SK-N-SH (cell line): ENCODE results near the gene ACLY. TPM values are rescaled to one million over a fixed set of nuclear protein-coding genes. Genes with fewer than 3 reads are reported as not detected.

Experiments used
- CTCF ChIA-PET: fragments of 300-600, 350-600 bp; formaldehyde crosslinking; extraction: SDS; loops from one replicate; lab custom pipeline; 2021; lab: Yijun Ruan, JAX
- POLR2A ChIA-PET: fragments of 350-600 bp; sonication (Branson Sonifier 250); formaldehyde crosslinking; extraction: SDS; loops from one replicate; lab custom pipeline; 2020; ENCODE audit warnings: antibody characterized with exemption, inconsistent platforms; lab: Yijun Ruan, JAX
- DNase-seq: peaks from one replicate; pipeline ENCODE4 v3.0.0; 2012
- H2AFZ ChIP-seq: fragments of 200-600 bp; sonication (generic); 2 replicates; pipeline ENCODE4 v1.8.1; 2016; ENCODE audit warnings: antibody characterized with exemption, mild to moderate bottlenecking, low read depth
- H3F3A ChIP-seq: fragments of 200-600 bp; sonication (generic); replicated peaks from 2 replicates; pipeline ENCODE3; 2016; ENCODE audit warnings: antibody characterized with exemption, mild to moderate bottlenecking; ENCODE audit not compliant: insufficient read depth
- H3K27ac ChIP-seq, 2 experiments: fragments of 200-500 bp in 1 of 2; fragments of 200-600 bp in 1 of 2; sonication (Bioruptor generic) in 1 of 2; sonication (generic), shearing (Covaris generic) in 1 of 2; 2 replicates each; pipeline versions ENCODE4 v1.5.1 to v1.6.1; 2014 to 2016; ENCODE audit warnings: low read depth in 2 of 2, inconsistent platforms in 1 of 2, low read length in 1 of 2, mild to moderate bottlenecking in 1 of 2, mixed read lengths in 1 of 2
- H3K27me3 ChIP-seq: fragments of 200-600 bp; sonication (generic), shearing (Covaris generic); 2 replicates; pipeline ENCODE4 v1.6.1; 2016; ENCODE audit warnings: mixed run types; ENCODE audit not compliant: insufficient read depth
- H3K36me3 ChIP-seq, 2 experiments: fragments of 200-500 bp in 1 of 2; fragments of 200-600 bp in 1 of 2; sonication (Bioruptor generic) in 1 of 2; sonication (generic) in 1 of 2; replicated peaks in 1 of 2; 2 replicates each; pipeline versions ENCODE3 to v1.5.1; 2014 to 2016; ENCODE audit warnings: low read length in 1 of 2, mild to moderate bottlenecking in 1 of 2; ENCODE audit not compliant: insufficient read depth in 2 of 2, control insufficient read depth in 1 of 2
- H3K4me1 ChIP-seq, 2 experiments: fragments of 200-500 bp in 1 of 2; fragments of 200-600 bp in 1 of 2; sonication (Bioruptor generic) in 1 of 2; sonication (generic), shearing (Covaris generic) in 1 of 2; 2 replicates each; pipeline versions ENCODE4 v1.5.1 to v1.6.1; 2014 to 2016; ENCODE audit warnings: low read depth in 1 of 2, low read length in 1 of 2, mixed run types in 1 of 2; ENCODE audit not compliant: insufficient read depth in 2 of 2, control insufficient read depth in 1 of 2
- H3K4me2 ChIP-seq: fragments of 200-600 bp; sonication (generic), shearing (Covaris generic); 2 replicates; pipeline ENCODE4 v1.6.1; 2017; ENCODE audit warnings: mixed run types
- H3K4me3 ChIP-seq, 2 experiments: fragments of 200-500 bp in 1 of 2; fragments of 200-600 bp in 1 of 2; sonication (Bioruptor generic) in 1 of 2; sonication (generic), shearing (Covaris generic) in 1 of 2; 2 replicates each; pipeline versions ENCODE4 v1.5.1 to v1.8.1; 2014 to 2016; ENCODE audit warnings: low read depth in 2 of 2, inconsistent platforms in 1 of 2, low read length in 1 of 2, mild to moderate bottlenecking in 1 of 2, mixed read lengths in 1 of 2, moderate library complexity in 1 of 2
- H3K79me2 ChIP-seq: fragments of 200-600 bp; sonication (generic); 2 replicates; pipeline ENCODE4 v1.8.1; 2017; ENCODE audit warnings: mild to moderate bottlenecking; ENCODE audit not compliant: insufficient read depth
- H3K9ac ChIP-seq: fragments of 200-600 bp; sonication (generic); 2 replicates; pipeline ENCODE4 v1.6.1; 2017; ENCODE audit warnings: mixed run types
- H3K9me2 ChIP-seq: fragments of 200-600 bp; sonication (generic); 2 replicates; pipeline ENCODE4 v1.6.1; 2017; ENCODE audit warnings: mixed run types
- H3K9me3 ChIP-seq: fragments of 200-600 bp; sonication (generic); 2 replicates; pipeline ENCODE4 v1.6.1; 2017; ENCODE audit warnings: mixed run types, mild to moderate bottlenecking, moderate library complexity
- H4K20me1 ChIP-seq: fragments of 200-600 bp; sonication (generic); 2 replicates; pipeline ENCODE4 v1.6.1; 2017; ENCODE audit warnings: mild to moderate bottlenecking, mixed run types; ENCODE audit not compliant: insufficient read depth
- CHD2 ChIP-seq: fragments of 150-350 bp; IDR thresholded peaks from 2 replicates; pipeline ENCODE4 v1.6.1; 2018; ENCODE audit warnings: low read length; ENCODE audit not compliant: partially characterized antibody
- CTCF ChIP-seq: fragments of 200-600 bp; sonication (generic); IDR thresholded peaks from 2 replicates; pipeline ENCODE4 v1.6.1; 2017; ENCODE audit warnings: antibody characterized with exemption, mild to moderate bottlenecking, moderate library complexity
- ELF1 ChIP-seq: IDR thresholded peaks from 2 replicates; pipeline ENCODE4 v1.4.0; 2012
- EP300 ChIP-seq, 2 experiments: IDR thresholded peaks; 2 replicates each; pipeline versions ENCODE4 v1.4.0 to v1.6.1; 2012; ENCODE audit warnings: borderline replicate concordance in 1 of 2, low read depth in 1 of 2, low read length in 1 of 2
- EZH2phosphoT487 ChIP-seq: fragments of 200-600 bp; sonication (generic); IDR thresholded peaks from 2 replicates; pipeline ENCODE4 v1.6.1; 2017; ENCODE audit warnings: low read depth, mixed run types, mild to moderate bottlenecking, antibody characterized with exemption, moderate library complexity, borderline replicate concordance
- GABPA ChIP-seq: IDR thresholded peaks from 2 replicates; pipeline ENCODE4 v1.4.0; 2012; ENCODE audit warnings: low read depth, mild to moderate bottlenecking
- GATA2 ChIP-seq: sonication (generic); formaldehyde crosslinking; IDR thresholded peaks from 2 replicates; pipeline ENCODE4 v1.5.0; 2020; ENCODE audit warnings: mild to moderate bottlenecking, missing genetic modification reagents
- JUND ChIP-seq: IDR thresholded peaks from 2 replicates; pipeline ENCODE4 v1.4.0; 2012
- MXI1 ChIP-seq: IDR thresholded peaks from 2 replicates; pipeline ENCODE4 v1.6.1; 2012; ENCODE audit warnings: mild to moderate bottlenecking, low read depth, low read length, improper control_type of control experiment
- NFIC ChIP-seq: IDR thresholded peaks from 2 replicates; pipeline ENCODE4 v1.4.0; 2012; ENCODE audit warnings: borderline replicate concordance
- RAD21 ChIP-seq: IDR thresholded peaks from 2 replicates; pipeline ENCODE4 v1.6.1; 2012; ENCODE audit warnings: mild to moderate bottlenecking, low read length
- RCOR1 ChIP-seq: fragments of 150-350 bp; IDR thresholded peaks from 2 replicates; pipeline ENCODE4 v1.6.1; 2017; ENCODE audit warnings: antibody characterized with exemption, low read length
- SIN3A ChIP-seq: IDR thresholded peaks from 2 replicates; pipeline ENCODE4 v1.6.1; 2012; ENCODE audit warnings: low read depth, mild to moderate bottlenecking, low read length, moderate library complexity, borderline replicate concordance
- SMC3 ChIP-seq: IDR thresholded peaks from 2 replicates; pipeline ENCODE4 v1.6.1; 2012; ENCODE audit warnings: low read depth, low read length, improper control_type of control experiment
- TEAD4 ChIP-seq: IDR thresholded peaks from 2 replicates; pipeline ENCODE4 v1.4.0; 2012; ENCODE audit warnings: mild to moderate bottlenecking, borderline replicate concordance; ENCODE audit not compliant: insufficient read depth
- YY1 ChIP-seq: IDR thresholded peaks from 2 replicates; pipeline ENCODE4 v1.4.0; 2012; ENCODE audit warnings: low read depth, mild to moderate bottlenecking
- ZBTB33 ChIP-seq: IDR thresholded peaks from 2 replicates; pipeline ENCODE4 v1.4.0; 2012; ENCODE audit warnings: low read depth, borderline replicate concordance
- WGBS: methylation state at CpG from one replicate; pipeline ENCODE4 v1.1.6; 2017; ENCODE audit warnings: low lambda C conversion rate; 5-methylcytosine and 5-hydroxymethylcytosine counted together
- polyA plus RNA-seq, 3 experiments: library from polyadenylated mRNA; depleted of rRNA; stranded (reverse); fragments of >200 nt; gene quantifications; 2 replicates each; pipeline ENCODE4 v1.2.3, GENCODE V29; 2012
- TF ChIP-seq, protein P1 (sequence below): IDR thresholded peaks from 2 replicates; pipeline ENCODE4 v1.4.0; 2012; ENCODE audit warnings: low read depth, borderline replicate concordance
- TF ChIP-seq, protein P2 (sequence below): IDR thresholded peaks from 2 replicates; pipeline ENCODE4; 2012

ACLY gene
- polyA plus RNA-seq, 1 of the 3 experiments (the other 2 are of a cell fraction), result 163 TPM

DNA sequence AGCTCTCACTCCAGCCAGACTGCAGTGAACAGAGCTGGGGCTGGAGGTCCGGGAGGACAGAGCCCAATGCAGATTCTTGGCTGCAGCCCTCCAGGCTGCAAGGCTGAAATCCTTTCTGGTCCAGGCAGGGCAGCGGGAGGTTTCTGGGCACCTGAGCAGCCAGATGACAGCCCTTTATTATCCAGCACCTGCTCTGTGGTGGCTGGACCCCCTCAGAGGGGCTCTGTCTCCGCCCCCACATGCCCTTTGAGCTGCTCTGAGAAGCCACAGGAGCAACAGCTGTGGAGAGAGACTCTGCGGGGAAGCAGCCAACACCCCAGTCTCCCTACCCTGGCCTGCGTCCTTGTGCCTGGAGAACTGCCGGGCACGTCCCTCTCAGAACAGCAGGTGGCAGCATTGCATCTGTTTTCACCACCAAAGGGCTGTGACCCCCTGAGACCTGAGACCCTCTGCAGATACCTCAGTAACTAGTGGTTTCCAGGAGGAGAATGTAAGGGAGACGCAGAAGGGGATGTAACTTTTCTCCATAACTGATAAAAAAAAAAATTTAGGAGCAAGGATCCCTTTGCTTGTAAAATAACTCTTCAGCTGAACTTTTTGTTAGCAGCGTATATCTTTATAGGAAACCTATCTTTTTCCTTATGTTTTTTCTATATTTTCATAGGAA is 44.1 kb upstream of the ACLY start:
- Histone ChIP-seq H3K27me3 (no peaks in the 10 kb centered on the region), H3K9ac (no peak overlapping the region), H3K9me2 (no peaks in the 10 kb centered on the region), H3K4me2 (no peak overlapping the region), H3K4me1 (peaks cover 5 to 25% of the 10 kb centered on the region in 2 experiments; a peak in 2 of 4 replicates), H3K27ac (no peak overlapping the region), H3K36me3 (peaks cover 0 to 2% of the 10 kb centered on the region in 2 experiments), H3F3A (peaks cover 8% of the 10 kb centered on the region), H4K20me1 (no peaks in the 10 kb centered on the region), H3K79me2 (peaks cover 11% of the 10 kb centered on the region), H3K4me3 (no peak overlapping the region), H3K9me3 (no peaks in the 10 kb centered on the region), H2AFZ (no peak overlapping the region)
- 18% methylated on average over 7 of the region's 9 CpGs for WGBS
- peak; percentile 87 for DNase-seq
- POLR2A ChIA-PET, result interaction anchor here (0.6 kb wide), 1 partner anchor 251 kb away, joined by 5 read pairs; no protein-coding TSS in a partner anchor
- TF ChIP-seq EP300 (IDR thresholded peaks at IDR 0.05; ENCODE audit: borderline replicate concordance in 1 of 2, low read depth in 1 of 2, low read length in 1 of 2) (no peak), ZBTB33 (no peak), YY1 (no peak), TEAD4 (no peak), ELF1 (no peak), GABPA (no peak), RAD21 (peak; percentile 88), EZH2phosphoT487 (no peak), SMC3 (peak; percentile 76), RCOR1 (0 out of 2 replicates have a peak, but pooled peaks have one; percentile 7), JUND (no peak), CTCF (peak; percentile 94), CHD2 (no peak), SIN3A (no peak), NFIC (no peak), MXI1 (no peak), GATA2 (CRISPR knock-in tag) (no peak)
- TF ChIP-seq, protein P1, sequence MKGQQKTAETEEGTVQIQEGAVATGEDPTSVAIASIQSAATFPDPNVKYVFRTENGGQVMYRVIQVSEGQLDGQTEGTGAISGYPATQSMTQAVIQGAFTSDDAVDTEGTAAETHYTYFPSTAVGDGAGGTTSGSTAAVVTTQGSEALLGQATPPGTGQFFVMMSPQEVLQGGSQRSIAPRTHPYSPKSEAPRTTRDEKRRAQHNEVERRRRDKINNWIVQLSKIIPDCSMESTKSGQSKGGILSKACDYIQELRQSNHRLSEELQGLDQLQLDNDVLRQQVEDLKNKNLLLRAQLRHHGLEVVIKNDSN, result no peak
- TF ChIP-seq, protein P2, sequence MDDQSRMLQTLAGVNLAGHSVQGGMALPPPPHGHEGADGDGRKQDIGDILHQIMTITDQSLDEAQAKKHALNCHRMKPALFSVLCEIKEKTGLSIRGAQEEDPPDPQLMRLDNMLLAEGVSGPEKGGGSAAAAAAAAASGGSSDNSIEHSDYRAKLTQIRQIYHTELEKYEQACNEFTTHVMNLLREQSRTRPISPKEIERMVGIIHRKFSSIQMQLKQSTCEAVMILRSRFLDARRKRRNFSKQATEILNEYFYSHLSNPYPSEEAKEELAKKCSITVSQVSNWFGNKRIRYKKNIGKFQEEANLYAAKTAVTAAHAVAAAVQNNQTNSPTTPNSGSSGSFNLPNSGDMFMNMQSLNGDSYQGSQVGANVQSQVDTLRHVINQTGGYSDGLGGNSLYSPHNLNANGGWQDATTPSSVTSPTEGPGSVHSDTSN, result no peak
- CTCF ChIA-PET, result interaction anchor here (0.6 to 7.1 kb wide), 49 partner anchors 9 to 1447 kb away, joined by 3 to 67 read pairs (median 4); partner anchors contain the start of genes DHX58, DNAJC7, NKIRAS2 and ZNF385C
